NCI-H748 (cell line): ENCODE measurements around the gene POLD2.

ENCODE experiments used
- DNase-seq: peaks from one replicate; lab custom pipeline; 2025; ENCODE audit not compliant: unreplicated experiment; lab: John Stamatoyannopoulos, UW

POLD2 gene

DNA sequence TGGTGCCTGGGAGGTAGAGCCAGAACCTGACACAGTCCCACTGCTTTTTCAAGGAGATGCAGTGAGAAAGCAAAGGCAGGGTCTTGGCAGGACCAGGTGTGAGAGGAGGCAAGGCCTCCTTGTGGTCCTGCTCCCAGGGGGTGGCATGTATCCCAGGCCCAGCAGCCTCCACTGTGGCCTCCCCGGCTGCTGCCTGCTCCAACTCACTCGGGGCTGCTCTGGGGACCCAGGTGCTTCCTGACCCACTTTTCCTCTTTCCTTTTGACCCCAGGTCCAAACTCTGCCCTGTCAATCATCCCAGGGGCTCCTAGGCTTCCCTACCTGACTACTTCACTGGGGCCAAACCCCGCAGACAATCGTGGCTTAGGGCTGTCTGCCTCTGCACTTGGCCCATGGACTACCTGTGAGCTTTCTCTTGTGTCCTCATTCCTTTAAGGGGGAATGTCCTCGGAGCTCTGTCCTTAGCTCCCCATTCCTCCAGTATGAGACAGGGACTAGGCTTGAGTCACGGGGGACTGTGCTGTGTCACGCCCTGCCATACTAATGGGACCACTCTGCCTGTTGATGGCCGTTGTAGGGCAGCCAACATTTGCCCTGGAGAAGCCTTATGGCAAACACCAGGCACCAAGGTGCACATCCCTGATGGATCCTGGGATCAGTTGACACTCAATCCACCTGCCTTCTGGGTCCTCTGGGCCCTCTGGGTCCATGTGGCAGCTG is 20.3 kb downstream of the POLD2 start:
- no peak for DNase-seq

DNA sequence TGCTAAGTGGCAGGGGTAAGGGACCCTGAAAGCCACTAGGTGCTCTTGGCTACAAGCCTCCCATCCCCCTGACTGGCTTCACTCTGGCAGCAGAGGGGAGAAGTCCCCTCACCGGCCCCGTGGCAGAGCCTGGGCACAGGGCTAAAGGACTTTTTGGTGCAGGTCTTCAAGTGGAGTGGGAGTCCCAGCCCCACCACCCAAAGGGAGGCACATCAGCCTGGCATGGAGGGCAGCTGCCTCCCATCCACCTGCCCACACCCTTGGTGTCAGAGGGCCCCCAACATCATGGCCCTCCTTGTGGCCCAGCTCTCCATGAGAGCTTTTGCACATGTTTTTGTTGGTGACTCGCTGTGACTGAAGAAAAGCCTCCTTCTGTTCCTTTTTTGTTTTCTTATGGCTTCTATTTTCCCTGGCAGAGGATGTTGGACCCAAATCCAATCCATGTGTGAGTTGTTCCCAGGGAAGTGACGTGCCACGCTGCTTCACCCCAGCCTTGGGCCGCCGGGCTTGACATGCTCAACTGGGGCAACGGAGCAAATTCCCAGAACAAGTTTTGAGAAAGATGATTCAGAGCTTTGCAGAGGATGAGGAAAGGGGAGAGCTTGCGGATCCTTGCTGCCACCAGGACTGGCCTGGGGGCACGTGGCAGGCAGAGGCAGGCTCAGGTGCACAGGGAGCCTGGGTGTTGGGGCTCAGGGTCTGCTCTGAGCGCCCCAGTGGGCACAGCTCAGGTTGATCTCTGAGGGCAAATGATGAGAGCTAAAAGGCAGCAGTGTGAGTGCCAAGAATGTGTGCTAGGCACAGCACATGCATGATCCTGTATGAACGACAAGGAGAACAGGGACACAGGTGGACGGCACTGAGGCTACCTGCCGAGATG is 21.1 kb downstream of the POLD2 start:
- DNase-seq = no peak

DNA sequence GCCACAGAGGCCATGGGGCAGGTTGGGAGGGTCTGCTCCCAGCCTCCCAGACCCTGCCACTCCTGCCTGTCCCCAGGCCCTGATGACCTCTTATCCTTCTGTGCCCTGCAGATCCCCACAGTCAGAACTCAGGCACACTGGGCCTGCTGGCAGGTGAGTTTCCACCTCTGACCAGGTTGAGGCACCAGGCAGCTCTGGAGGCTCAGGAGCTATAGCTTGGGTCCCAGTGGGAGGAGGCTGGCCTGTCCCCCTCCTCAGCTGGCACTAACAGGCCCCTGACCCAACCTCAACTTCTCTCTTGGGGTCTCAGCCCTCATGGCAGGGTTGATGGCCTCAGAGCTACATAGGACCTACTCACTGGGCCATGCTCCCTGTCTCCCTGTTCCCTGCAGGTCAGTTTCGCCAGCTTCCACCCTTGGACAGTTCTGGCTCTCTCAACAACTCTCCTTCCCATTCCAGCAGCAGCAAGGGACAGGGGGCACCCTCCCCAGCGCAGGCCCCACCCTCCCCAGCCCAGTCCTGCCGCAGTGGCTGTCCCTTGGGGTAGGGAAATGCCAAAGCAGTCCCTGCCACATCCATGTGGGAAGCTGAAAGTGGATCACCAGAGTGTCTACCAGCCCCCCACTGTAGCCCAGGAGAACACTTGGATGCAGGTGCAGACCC is 21.9 kb downstream of the POLD2 start:
- no peak for DNase-seq

DNA sequence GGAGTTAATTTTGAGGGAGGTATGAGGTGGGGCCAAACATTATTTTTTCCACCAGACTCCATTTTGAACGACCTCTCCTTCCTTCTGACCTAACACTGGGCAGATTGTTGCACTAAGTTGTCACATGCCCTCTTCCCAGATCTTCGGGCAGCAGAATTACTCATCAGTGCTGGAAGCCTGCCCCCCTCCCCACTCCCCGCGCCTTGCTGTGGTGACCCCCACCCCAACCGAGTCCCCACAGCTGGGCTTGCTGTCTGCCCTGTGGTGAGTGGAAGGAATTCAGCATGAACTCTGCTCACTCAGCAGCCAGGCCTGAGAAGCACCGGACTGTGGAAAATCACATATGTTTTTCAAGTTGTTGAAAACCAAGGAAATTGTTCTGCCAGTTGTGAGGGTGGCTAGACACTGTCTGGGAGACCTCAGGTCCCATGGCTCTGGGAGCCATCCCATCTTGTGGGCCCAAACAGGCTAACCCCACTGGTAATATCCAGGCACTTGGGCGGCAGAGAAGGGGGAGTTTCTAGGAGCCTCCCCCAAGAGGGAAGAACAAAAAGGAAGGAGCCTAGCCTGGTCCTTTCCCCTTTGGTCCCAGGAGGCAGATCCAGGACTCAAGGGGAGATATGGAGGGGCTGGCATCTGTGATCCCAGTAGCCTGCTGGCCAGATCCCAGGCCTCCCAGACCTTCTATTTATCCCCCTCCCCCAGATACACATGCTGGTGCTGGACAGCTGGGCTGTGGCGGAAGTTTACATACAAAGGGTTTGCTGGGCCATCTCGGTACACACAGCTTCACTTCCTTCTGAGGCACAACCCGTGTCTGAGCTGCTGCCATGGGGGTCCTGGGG is 22.7 kb downstream of the POLD2 start:
- no peak for DNase-seq

DNA sequence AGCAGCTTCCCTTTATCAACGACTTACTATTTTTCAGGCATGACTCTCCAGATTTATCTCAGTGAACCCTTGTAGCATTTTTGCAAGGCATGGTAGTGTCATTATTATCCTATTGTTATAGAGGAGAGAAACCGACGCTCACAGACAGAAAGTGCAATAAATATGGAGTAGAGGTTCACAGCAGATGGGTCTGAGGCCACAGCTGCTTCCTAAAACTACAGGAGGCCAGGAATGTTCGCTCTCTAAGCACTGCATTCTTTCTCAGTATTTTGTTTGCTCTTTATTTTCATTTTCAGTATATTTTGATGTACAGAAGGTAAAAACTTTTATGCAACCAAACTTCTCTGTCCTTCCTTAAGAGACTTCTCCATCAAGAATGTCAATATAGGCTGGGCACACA is 23.7 kb downstream of the POLD2 start:
- no peak for DNase-seq

DNA sequence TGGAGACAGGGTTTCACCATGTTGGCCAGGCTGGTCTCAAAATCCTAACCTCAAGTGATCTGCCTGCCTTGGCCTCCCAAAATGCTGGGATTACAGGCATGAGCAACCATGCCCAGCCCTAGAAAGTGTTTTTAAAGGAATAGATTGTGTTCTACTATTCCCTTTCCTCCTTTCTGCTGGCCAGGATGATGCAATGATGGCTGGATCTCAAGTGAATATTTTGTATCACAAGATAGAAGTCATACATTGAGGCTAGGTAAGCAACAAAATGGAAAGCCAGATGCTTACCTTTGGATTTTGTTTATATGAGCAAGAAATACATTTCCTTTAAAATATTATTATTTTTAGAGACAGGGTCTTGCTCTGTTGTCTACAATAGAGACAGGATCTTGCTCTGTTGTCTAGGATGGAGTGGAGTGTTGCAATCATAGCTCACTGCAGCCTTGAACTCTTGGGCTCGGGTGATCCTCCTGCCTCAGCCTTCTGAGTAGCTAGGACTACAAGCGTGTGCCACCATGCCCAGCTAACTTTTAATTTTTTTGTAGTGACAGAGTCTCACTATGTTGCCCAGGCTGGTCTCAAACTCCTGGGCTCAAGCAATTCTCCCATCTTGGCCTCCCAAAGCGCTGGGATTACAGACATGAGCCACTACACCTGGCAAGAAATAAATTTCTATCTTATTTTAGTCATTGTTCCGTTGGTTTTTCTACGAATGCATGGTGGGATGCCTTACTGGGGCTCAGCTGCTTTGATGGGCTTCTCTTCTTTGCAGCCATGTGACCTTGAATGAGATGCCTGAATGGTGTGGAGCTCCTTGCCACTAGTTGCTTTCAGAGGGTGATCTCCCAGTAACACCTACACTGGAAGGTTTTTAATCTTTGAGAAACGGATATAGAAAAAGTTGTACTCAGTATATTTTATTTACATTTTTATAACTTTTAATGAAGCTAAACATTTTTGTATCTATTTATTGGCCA is 25.0 kb downstream of the POLD2 start:
- DNase-seq = no peak

DNA sequence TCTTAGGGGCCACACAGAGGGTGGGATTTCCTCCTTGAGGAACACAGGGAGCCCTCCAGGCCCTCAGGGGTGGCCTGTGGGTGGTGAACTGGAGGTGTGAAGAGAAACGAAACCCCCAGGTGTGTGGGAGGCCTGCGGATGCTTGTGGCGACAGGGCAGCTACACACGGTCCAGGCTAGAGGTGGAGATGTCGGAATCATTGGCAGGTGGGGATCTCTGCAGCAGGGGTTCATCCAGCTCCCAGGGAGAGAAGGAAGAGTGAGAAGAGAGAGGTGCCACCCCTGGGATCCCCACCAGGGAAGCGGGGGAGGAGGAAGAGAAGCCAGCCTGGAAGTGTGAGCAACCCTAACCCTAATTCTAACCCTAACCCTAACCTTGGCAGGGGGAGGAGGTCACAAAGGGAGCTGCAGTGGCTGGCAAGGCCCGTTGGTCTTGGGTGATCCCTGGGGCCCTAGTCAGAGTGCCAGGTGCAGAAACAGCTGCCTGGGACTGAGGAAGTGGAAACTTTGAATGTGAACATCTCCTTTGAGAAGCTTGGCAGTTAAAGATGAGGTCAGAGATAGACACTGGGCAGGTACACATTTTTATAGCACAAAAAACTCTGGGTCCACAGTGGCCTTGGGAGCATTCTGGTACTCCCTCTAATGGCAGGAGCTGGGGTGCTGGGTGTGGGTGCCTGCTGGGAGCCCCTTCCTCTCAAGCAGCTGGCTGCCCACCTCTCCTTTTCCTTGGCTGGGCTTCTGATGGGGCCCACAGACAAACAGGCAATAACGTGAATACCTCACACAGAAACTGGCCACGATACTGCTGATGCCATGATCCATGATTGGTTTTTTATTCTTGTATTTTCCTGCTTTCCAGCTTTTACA is 26.1 kb downstream of the POLD2 start:
- no peak for DNase-seq

DNA sequence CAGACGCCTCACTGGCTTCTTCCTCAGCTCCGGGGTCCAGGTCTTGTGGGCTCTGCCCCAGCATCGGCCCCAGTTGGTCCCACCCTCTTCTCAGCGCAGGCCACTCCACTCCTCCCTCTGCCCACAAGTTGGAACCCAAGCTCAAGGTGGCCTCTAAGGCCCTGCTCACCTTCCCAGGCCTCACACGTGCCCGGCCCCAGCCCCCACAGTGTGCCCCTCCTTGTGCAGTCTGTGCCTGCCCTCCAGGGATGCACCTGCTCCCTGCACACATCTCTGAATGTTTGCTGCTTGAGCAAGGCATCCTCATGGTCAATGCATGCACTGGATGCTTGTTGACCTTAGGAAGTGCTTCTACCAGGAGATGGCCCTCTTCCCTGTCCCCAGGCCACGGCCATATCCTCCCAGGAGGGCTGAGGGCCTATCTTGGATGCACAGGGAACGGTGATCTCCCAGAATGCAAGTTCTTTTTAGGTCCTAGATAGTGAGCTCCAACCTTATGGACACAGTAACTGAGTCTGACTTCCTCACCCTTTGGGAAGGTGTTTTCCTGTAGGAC is 26.9 kb downstream of the POLD2 start:
- no peak for DNase-seq

DNA sequence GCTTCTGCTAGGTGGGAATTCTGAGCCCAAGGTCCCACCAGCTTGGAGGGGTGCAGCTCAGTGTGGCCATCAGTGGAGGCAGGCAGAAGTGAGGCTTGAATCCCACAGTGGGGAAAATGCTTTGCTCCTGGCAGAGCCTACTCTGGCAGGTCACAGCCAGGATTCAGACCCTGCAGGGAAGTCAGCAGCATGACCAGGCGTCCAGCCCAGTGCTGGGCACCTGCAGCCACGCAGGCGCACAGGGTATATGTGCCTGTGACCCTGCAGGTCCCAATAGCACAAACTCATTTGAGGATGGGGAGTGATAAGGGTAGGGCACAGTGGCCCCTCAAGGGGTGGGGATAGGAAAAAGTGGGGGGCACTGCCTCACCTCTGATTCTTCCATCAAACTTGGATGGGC is 27.6 kb downstream of the POLD2 start:
- DNase-seq = no peak

DNA sequence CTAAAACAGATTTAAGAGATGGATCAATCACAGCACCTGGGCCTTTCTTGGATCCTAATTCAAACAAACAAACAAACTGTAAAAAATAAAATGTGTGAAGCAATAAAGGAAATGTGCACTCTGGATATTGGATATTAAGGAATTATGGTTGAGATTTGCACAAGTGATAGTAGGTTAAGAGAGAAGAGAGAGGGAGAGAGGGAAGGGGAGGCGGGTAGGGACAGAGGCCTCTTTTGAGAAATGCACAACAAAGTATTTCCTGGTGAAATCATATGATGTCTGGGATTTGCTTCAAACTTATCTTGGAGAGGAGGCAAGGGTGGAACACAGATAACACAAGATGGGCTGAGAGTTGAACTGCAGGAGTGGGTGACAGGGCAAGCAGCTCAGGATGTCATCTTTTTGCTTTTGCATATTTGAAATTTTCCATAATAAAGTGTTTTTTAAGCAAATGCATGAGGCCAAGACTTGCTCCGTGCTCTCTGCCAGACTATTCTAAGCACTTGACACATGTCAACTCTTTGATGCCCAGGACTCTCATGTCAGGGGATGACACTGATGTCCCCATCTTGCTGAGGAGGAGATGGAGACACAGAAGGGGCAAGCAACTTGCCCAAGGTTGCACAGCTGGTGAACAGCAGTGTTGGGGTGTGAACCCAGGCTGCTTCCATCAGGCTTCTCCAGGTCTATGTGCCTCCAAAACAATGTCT is 28.3 kb downstream of the POLD2 start:
- DNase-seq = no peak

DNA sequence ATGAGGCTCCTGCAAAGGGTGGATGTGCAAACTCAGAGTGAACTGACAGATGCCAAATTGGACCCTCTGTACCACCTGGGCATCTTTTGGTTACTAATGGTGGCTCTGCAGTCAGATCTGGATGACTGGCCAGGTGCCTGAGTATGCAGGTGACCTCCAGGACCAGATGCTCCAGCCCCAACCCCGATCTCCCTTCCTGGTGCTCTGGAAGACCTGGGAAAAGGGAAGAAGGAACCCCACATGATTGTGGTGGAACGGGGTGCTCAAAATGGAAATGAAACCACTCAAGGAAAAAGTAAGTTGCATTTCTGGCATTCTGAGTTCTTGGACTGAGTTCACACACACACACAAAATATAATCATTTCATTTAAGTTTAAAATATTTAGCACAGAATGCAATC is 29.0 kb downstream of the POLD2 start:
- DNase-seq = no peak

DNA sequence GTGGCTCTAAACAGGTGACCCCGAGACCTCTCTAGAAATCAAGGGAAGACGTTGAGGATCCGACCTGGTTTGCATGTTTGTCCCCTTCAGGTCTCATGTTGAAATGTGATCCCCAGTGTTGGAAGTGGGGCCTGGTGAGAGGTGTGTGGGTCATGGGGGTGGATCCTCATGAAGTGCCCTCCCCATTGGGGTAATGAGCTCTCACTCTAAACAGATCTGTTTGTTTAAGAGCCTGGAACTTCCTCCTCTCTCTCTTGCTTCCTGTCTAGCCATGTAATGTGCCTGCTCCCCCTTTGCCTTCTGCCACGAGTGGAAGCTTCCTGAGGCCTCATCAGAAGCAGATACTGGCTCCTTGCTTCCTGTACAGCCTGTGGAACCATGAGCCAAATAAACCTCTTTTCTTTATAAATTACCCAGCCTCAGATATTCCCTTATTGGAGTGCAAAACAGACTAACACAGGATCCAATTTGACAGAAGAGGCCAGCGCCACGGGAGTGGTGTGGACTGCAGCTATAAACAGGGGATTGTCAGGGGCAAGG is 30.2 kb downstream of the POLD2 start:
- DNase-seq = no peak

DNA sequence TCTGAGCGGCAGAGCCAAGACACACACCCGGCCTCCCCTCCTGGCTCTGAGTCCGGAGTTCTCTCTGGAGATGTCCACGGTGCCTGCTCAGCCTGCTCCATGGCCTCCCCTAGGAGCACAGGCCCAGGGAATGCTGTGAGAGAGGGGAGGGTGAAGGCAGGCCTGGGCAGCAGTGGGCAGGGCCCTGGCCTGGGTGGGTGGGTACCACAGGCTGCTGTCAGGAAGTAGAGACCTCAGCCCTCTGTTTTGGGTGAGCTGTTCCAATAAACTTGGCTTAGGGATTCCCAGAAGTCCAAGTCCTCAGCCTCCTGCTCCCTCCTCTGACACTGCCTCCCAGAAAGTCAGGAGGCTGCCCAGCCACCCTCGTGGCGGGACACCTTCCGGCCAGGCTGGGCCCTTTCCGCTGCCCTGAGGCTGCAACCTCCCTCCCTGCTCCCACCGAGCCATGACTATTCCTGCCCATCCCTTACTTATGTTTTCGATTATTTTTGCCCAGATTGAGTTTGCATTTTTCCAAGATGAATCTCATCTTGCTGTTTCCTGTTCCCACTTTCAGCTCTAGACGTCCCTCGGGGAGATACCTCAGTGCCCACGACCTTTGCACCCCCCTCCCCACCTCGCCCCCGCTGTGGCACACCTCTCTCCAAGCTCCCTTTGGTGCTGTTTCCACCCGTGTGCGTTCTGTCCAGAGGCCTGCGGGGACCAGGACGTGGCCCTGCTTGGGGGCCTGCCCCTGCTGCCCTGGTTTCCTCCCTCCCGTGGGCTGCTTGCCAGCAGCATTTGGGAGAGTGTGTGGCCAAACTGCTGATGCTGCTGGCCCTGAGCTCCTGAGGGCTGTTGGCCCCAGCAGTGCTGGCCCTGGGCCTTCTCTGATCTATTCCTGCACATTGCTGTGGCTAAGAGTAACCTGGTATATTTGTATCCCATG is 35.2 kb downstream of the POLD2 start:
- no peak for DNase-seq

DNA sequence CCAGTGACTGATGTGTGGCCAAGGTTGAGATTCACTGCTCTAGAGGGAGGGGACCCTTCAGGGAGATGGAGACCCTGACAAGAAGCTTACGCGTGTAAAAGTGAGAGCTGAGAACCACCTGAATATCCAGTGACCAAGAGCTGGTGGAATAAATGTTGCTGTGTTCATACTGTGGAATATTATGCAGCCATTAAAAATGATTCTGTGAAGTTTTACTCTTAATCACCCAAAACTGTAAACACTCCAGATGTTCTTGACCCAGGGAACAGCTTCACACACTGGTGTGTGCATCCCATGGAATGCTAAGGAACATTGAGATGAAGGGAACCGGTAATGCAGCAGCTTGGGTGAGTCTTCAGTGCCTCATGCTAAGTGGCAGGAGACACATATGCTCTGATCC is 36.7 kb downstream of the POLD2 start:
- no peak for DNase-seq

DNA sequence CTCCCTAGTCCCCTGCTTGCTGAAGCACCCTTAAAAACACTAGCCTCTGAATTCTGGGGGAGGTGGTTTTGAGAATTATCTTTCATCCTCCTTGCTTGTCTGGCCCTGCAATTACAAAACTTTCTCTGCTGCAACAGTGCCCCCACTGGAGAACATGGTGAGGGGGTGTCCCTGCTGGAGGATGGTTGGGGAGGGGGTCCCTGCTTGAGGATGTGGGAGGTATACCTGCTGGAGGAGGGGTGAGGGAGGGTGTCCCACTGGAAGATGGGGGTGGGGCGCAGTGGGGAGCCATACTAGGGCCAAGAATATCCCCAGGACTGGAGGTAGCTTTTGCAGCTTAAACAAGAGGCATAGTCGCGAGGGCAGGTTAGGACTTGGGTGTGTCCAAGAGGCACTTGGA is 37.8 kb downstream of the POLD2 start:
- no peak for DNase-seq

DNA sequence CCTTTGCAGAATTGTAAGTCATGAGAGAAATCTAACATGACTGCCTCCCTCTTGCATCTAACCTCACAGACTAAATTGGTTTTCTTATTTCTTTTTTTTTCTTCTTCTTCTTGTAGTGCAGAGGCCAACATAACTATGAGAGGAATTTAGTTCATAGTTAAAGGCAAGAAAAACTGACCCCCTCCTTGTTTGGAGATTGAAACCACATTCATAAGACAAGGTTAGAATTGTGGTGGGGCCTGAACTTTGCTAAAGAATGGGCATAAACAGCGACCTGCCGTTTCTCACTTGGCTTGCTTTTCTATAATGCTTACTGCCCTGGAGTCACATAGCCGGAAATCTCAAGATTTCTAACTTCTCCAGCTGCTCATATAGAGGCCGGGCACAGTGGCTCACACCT is 38.6 kb downstream of the POLD2 start:
- DNase-seq = no peak

DNA sequence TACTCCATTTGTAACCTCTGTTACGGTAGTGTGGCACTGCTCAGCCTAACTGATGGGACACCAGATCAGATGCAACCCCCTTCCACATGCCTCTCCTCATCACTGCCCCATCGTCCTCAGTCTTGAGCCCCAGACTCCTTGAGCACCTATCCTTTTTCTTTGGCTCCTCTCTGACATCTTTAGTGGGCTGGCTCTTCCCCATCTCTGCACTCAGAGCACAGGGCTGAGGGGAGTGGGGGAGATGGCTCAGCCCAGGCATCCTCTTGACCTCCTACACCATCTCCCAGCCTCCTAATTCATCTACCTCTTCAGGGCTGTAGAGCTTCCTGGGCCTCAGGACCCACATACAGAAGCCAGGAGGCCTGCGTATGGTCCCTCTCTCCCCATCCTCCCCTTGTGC is 39.6 kb downstream of the POLD2 start:
- DNase-seq = no peak
